Eye (tissue), 1 donor: ENCODE results near the gene PIGZ.
"Not testable (repeated sequence)": the region's sequence is repeated elsewhere in the genome, so short reads cannot be mapped to it uniquely, and the experiment has no call there.

Source experiments
- DNase-seq: peaks from one replicate; pipeline ENCODE4 v3.0.0-alpha.2; 2015

The PIGZ gene

DNA sequence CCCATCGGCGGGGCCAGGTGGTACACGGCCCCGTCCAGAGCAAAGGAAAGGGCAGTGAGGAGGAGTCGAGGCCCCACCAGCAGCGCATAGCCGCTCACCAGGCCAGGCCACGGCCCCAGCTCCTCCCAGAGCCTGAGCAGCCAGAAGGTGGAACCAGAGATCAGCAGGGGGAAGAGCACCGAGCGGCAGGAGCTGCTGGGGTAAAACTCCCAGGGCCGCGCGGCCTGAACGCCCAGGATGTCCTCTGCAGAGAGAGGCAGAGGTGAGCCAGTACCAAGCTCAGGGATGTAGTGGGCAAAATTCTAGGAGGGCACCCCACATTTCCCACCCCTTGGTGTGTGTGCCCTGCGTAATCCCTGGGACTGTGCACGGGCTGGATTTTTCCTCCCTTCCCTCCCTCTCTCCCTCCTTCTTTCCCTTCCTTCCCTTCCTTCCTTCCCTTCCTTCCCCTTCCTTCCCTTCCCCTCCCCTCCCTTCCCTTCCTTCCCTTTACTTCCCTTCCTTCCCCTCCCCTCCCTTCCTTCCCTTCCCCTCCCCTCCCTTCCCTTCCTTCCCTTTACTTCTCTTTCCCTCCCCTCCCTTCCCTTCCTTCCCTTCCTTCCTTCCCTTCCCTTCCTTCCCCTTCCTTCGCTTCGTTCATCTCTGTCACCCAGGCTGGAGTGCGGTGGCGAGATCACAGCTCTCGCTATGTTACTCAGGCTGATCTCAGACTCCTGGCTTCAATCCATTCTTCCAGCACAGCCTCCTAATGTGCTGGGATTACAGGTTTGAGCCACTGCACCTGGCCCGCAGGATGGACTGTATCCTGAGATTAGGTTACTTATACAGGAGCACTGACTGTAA lies 20.0 kb downstream of the PIGZ start:
- no peak for DNase-seq

DNA sequence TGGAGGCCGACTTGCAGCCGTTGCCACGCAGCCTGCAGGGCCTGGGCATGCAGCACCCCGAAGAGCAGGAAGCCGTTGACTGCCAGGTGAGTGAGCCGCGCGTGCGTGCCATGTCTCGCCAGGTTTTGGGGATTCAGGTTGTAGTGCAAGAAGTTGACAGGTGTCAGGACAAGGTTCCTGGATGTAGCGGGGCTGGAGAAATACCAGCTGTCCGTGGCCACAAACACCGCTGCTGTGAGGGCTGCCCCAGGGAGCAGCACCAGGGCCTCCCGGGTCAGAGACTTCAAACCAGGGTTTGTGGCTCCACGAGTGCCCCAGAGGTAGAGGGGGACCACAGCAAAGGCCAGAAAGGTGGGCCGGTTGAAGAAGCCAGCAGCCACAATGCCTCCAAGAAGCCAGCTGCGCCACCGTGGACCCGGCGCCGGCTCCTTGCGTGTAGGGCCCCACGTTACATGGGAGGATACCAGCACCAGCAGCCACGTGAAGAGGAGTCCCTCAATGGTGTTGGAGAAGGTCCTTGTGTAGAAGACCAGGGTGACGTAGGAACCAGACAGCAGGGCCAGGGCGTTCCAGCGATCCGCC lies 20.7 kb downstream of the PIGZ start:
- DNase-seq: no peak

DNA sequence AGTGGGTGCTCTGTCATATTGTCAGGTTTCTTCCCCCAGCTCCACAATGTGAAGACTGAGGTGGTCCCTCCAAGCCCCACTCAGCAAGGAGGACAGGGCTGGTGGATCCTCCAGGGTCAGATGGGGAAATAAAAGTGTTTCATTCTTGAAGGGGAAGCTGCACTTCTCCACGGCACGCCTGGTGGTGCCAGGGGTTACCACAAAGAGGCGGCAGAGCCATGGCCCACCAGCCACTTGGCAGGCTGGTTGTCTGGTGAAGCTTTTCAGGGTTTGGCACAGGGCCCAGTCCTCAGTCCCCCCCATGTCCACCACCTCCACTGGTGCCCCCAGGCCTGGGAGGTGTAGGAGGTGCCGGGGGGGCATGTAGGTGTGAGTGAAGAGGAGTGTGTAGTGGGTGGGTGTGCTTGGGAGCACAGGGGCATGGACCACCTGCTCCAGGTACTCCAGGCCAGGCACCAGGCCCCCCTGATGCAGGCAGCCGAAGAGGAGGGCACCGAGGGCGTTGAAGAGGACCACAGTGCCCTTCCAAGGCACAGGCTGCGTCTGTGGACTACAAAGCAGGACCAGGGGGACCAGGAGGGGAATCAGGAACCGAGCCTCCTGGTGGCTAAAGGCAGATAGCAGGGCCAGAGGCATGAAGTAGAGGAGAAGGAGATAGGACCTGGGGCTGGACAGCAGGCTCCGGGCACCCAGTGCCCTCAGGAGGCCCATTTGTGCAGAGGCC lies 21.3 kb downstream of the PIGZ start:
- DNase-seq: no peak

DNA sequence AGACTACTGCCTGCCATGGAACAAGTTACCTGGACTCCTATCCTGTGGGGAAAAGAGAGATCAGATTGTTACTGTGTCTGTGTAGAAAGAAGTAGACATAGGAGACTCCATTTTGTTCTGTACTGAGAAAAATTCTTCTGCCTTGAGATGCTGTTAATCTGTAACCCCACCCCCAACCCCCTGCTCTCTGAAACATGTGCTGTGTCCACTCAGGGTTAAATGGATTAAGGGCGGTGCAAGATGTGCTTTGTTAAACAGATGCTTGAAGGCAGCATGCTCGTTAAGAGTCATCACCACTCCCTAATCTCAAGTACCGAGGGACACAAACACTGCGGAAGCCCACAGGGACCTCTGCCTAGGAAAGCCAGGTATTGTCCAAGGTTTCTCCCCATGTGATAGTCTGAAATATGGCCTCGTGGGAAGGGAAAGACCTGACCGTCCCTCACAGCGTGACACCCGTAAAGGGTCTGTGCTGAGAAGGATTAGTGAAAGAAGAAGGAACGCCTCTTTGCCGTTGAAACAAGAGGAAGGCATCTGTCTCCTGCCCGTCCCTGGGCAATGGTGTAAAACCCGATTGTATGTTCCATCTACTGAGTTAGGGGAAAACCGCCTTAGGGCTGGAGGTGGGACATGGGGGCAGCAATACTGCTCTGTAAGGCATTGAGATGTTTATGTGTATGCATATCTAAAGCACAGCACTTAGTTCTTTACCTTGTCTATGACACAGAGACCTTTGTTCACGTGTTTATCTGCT lies 24.4 kb downstream of the PIGZ start:
- not testable (repeated sequence) for DNase-seq

DNA sequence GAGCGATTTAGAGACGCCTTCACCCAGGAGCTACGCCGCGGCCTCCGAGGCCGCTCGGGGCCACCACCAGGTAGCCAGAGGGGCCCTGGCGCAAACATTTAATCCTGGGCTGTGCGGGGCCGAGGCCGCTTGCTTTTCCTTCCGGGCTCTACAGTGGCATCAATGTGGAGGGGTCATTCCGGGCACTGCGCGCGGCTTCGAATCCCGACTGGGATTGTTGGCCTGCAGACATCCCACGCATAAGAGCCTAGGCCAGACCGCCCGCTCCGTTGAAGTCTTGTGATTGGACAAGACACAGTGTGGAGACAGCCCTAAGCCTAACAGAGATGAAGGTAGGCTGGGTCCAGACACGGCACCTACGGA lies 25.7 kb downstream of the PIGZ start:
- no peak for DNase-seq

DNA sequence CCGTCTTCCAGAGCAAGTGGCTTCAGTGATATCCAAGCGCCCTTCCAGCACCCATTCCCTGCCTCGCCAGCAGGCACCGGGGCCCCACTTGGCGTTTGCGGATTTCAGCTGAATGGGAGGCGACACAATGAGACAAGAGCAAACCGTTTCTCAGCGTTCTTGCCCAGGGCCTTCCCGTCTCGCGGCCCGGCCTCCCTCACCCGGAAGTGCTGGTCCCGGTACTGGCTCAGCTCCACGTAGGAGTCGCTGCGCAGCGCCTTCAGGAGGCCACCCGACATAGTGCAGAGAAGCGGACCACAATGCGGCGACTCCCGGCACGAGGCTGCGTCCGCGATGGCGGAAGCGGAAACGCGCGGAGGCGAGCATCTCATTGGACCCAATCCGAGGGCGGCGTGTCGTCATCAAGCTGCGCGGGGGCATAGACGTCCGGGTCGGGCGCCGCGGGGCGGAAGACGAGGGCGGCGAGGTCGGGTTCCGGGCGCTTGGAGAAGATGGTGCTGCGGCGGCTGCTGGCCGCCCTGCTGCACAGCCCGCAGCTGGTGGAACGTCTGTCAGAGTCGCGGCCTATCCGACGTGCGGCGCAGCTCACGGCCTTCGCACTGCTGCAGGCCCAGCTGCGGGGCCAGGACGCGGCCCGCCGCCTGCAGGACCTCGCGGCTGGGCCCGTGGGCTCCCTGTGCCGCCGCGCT lies 26.3 kb downstream of the PIGZ start, which contains the start of gene NCBP2:
NCBP2 (minus strand) TSS at position 303 of the 689 bp plus-strand sequence; CDS start at position 278, 25 bp downstream.
- peak; percentile 100 for DNase-seq

DNA sequence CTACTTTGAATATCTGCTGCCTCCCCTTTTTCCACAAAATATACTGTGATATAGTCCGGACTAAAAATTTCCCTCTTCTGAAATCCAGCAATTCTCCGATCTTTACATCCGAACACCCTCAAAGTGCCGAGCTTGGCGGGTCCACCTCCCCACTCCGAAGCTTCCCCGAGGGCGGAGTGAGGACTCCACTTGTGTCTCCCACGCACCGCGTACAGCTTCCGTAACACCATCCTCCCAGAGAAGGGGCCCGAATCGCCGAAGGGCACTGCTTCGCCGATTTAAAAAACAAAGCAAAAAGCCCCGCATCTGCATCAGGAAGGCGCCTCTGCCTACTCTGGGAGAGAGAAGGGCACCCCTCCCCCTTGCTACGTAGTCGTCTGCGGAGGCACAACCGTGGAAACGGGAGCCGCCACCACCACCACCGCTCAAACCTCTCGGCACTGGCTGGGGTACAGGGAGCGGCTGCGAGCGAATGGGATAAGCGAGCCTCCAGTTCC lies 26.9 kb downstream of the PIGZ start:
- DNase-seq: no peak

DNA sequence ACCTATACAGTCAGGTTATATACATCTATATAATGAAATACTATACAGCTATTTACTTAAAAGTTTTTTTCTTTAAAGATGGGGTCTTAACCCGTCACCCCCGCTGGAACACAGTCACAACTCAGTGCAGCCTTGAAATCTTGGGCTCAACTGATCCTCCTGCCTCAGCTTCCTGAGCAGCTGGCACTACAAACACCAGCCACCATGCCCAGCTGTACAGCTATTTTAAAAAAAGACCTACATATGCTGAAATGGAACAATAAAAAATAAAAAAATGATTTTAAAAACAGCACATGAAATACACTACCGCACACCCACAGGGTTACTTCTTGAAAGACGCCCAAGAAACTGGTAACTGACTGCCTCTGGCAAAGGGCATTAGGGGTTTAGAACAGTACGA lies 30.1 kb downstream of the PIGZ start:
- no peak for DNase-seq

DNA sequence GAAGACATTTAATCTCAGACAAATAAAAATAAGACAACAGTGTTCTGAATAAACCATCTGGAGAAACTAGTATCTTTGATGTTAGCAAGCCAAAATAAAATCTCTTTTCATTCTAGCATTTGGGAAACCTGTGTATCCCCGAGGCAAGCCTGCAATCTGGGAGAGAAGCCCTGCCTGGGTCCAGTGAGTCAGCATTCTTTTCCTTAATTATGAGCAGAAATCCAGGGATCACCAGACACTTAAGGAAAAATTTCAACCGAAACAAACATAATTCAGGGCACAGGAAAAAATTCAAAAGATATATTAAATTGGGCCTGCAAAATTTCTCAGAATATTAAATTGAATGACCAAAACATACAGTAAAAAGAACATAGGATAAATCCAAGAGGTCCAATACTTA lies 30.5 kb downstream of the PIGZ start:
- no peak for DNase-seq

DNA sequence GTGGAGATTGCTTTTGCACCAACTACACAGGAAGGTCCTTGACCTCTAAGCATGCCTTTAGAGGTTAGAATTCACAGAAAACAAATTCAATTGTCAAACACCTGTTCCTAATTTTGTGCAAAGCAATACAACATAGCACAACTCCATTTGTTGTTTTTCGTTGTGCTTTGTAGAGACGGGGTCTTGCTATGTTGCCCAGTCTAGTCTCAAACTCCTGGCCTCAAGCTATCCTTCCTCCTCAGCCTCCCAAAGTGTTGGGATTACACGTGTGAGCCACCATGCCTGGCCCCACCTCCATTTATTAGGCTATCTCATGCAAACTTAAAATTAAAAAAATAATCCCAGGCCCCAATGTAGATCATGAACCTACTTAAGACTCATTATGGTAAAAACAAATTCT lies 32.3 kb downstream of the PIGZ start:
- no peak for DNase-seq

DNA sequence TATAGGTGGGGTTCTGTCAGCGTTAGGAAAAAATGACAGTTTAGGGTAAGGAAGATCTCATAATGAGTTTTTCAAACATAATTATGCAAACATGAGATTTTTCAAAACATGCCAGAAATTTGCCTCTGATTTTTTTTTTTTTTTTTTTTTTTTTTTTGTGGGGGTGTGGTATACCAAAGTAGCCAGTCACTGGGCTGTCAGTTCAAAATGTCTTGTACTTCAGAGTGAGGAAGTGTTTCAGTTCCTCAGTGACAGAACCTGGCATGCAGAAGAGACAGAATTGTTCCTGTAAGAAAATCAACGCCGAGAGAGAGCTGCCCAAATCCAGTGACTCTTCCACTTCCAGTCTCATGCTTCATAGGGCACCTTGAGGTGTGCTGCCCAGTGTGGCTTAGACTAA lies 36.0 kb downstream of the PIGZ start:
- DNase-seq: no peak

DNA sequence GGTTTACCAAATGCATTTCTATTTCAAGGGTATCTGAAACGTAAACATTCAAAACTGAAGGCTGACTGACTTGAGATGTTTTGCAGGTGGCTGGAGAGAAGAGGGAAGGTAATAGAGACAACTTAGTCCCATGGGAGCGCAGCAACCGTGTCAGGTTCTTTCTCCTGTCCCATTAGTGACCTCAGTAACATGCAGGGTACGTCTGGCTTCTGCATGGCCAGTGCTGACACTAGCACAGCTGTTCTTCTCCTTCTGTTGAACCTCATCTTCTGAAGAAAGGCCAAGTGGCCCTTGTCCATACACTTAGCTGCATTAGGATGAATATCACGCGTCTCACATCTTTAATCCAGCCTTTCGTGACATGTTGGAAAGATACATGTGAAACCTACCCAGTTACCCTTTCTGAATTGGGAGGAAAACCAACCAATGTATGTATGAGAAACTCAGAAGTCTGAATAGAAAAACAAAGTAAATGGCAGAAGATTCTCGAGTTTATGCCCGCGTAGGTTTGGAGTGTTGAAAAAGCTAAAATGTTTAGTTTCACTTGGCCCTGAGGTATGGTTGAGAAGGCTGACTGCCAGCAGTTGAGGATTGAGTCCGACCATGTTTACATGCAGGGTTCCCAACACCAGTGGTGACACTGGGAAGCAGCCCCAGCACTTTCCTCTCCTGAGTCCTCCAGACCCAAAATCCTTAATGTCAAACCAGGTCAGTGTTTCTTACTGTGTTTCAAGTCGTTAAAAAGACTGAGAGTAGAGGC lies 36.6 kb downstream of the PIGZ start:
- DNase-seq: no peak

DNA sequence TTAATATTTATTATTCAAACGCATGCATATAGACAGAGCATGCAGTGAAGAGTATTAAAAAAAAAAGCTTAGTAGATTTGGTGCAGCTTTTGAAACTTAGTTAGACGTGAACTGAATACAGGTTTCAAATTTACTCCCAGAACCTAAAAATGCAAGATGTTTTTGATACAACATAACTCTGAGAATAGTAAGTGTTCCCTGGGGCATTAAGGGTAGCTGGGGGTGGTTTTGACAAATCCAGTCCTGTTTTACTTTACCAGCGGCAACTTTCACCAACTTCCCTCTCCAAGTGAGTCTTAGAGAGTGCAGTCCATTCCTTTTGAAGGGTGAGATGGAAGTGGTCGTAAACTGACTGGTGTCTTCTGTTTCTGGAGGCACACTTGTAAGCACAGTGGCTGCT lies 37.5 kb downstream of the PIGZ start:
- no peak for DNase-seq

DNA sequence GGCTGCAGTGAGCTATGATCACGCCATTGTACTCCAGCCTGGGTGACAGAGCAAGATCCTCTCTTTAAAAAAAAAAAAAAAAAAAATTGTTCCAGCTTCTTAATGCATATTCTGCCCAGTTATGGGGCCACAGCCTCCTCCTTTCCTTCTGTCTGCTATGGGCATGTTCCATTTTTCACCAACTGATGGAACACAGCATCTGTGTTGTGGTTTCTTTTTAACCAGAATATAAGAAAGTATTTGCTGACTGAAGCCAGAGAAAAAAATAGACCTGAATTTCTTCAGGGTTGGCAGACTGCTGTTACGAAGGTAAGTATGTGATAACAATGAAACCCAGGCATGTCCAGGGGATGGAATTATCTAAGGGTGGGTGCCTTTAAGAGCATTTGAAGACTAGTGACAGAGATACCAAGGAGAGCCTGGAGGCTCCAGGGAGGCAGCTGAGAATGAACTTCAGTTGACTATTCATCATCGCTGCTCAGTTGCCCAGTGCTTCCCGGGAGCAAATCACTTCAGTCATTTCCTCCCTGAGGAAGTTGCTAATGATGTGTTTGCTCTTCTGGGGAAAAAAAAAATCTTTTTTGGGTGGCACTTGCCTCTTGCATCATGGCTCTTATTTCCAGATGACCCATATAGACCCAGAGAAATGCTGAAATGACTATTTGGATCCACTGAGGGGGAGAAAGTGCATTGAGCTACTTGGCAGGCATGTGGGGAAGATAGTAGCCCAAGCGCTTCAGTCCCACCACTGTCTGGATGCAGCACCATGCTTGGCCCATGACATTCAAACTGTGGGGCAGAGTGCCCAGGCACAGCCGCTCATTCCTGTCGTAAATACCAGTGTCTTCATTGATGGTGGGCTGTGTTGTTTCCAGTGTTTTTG lies 40.8 kb downstream of the PIGZ start:
- no peak for DNase-seq

DNA sequence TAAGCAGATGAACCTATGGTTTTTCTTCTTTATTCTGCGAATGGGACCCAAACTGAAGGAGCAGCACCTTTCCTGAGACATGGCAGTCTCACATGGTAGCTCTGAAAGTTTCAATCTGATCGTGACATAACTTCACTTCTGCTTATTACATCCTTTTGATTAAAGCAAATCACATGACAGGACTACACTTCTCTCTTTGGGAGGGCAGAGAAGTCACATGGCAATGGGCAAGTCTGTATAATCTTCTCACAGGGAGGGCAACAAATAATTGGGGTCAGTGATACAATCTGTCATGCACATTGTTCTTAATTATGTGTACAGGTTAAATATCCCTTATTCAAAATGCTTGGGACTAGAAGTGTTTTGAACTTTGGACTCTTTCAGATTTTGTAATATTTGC lies 47.9 kb downstream of the PIGZ start:
- no peak for DNase-seq

DNA sequence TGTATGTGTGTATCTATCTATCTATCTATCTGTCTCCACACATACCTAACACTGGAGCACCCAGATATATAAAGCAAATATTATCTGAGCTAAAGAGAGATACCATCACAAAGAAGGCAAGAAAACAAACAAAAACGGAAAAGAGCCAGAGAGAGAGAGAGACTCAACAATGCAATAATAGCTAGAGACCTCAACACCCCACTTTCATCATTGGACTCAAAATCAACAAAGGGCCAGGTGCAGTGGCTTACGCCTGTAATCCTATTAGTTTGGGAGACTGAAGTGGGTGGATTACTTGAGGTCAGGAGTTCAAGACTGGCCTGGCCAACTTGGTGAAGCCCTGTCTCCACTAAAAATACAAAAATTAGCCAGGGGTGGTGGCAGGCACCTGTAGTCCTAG lies 49.7 kb downstream of the PIGZ start:
- no peak for DNase-seq

DNA sequence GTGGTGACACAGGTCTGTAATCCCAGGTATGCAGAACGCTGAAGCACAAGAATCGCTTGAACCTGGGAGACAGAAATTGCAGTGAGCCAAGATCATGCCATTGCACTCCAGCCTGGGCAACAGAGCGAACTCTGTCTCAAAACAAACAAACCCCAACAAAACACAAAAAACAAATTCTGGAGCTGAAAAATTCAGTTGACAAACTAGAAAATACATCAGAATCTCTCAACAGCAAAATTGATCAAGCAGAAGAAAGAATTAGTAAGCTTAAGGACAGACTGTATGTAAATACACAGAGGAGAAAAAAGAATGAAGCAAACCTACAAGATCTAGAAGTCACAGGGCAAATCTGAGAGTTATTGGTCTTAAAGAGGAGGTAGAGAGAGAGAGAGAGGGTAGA lies 51.6 kb downstream of the PIGZ start:
- no peak for DNase-seq

DNA sequence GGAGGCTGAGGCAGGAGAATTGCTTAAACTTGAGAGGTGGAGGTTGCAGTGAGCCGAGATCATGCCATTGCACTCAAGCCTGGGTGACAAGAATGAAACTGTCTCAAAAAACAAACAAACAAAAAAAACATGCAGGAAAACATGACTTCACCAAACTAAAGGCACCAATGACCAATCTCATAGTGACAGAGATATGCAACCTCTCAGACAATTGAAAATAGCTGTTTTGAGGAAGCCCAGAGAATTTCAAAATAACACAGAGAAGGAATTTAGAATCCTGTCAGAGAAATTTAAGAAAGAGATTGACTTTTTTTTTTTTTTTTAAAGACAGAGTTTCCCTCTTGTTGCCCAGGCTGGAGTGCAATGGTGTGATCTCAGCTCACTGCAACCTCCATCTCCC lies 52.4 kb downstream of the PIGZ start:
- no peak for DNase-seq

DNA sequence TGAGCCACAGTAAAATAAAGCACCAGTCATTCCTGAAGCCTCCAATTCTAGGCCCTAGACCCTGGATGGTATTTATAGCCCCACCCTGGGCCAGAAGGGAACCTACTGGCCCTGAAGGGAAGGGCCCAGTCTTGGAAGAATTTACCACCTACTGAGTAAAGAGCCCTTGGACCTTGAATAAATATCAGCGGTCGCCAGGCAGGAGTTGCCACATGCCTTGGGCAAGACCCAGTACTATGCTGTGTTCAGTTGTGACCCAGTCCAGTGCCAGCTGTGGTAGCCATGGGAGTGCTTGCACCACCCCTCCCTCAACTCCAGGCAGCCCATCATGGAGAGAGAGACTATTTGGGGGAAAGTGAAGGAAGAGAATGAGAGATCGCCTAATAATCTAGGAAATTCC lies 53.3 kb downstream of the PIGZ start:
- no peak for DNase-seq

DNA sequence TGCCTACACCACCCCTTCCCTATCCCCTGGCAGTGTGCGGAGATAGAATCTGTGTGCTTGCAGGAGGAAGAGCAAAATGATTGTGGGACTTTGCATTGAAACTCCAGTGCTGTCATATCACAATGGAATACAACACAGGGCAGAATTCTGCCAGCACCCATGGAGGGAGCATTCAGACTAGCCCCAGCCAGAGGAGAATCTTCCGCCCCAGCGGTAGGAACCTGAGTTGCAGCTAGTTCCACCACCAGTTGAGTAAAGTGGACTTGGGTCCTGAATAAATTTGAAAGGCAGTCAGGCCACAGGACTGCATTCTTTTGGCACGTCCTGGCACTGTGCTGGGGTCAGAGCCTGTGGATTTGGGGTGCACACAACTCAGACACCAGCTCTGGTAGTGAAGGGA lies 53.8 kb downstream of the PIGZ start:
- no peak for DNase-seq

DNA sequence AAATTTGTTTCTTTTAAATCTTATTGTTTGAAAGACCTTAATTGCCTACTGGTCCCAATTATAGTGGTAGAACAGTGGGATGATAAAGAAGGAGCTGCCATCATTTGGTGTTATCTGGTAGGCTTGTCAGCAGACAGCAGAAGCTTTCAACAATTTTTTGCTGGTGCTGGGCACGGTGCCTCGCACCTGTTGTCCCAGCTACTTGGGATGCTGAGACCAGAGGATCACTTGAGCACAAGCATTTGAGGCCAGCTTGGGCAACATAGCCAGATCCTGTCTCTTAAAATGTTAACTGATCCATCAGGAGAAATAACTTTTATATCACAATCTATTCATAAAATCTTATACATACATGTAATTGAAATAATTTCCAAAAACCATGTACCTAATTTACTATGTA lies 64.9 kb downstream of the PIGZ start:
- no peak for DNase-seq
